HepG2 (cell line): ENCODE results near the gene NFE2L1. TPM values are rescaled to one million over a fixed set of nuclear protein-coding genes. Genes with fewer than 3 reads are reported as not detected.

Source experiments
- ARNT ChIP-seq: fragments of 450-650 bp; IDR thresholded peaks from 2 replicates; pipeline ENCODE4 v1.6.1; 2017
- BORCS8-MEF2B ChIP-seq: sonication (generic); formaldehyde crosslinking; IDR thresholded peaks from 2 replicates; pipeline ENCODE4 v1.8.0; 2022; ENCODE audit warnings: mild to moderate bottlenecking, missing genetic modification reagents
- CENPX ChIP-seq: sonication (generic); formaldehyde crosslinking; IDR thresholded peaks from 2 replicates; pipeline ENCODE4 v1.9.0; 2021; ENCODE audit warnings: mild to moderate bottlenecking, missing genetic modification reagents, moderate library complexity
- CHD4 ChIP-seq: fragments of 200-600 bp; sonication (generic); IDR thresholded peaks from 2 replicates; pipeline ENCODE4 v1.7.0; 2017; ENCODE audit warnings: mild to moderate bottlenecking, low read length, borderline replicate concordance
- DPF2 ChIP-seq: sonication (generic); formaldehyde crosslinking; IDR thresholded peaks from 2 replicates; pipeline ENCODE4 v1.4.0; 2020; ENCODE audit warnings: mild to moderate bottlenecking, low read depth, missing genetic modification reagents, borderline replicate concordance
- KDM1A ChIP-seq: IDR thresholded peaks from 2 replicates; pipeline ENCODE4 v1.6.1; 2016; ENCODE audit warnings: missing compliant biosample characterization
- MAF1 ChIP-seq: sonication (generic); formaldehyde crosslinking; IDR thresholded peaks from 2 replicates; pipeline ENCODE4 v1.5.0; 2020; ENCODE audit warnings: missing genetic modification reagents, borderline replicate concordance
- PBX2 ChIP-seq: IDR thresholded peaks from 2 replicates; pipeline ENCODE4 v1.6.1; 2016; ENCODE audit warnings: control low read depth
- RAD51 ChIP-seq: fragments of 450-650 bp; IDR thresholded peaks from 2 replicates; pipeline ENCODE4 v1.6.1; 2016; ENCODE audit warnings: borderline replicate concordance
- SATB2 ChIP-seq: sonication (generic); formaldehyde crosslinking; IDR thresholded peaks from 2 replicates; pipeline ENCODE4 v1.5.0; 2020; ENCODE audit warnings: missing genetic modification reagents
- STAG1 ChIP-seq: sonication (generic); formaldehyde crosslinking; IDR thresholded peaks from 2 replicates; pipeline ENCODE4 v1.4.0; 2020; ENCODE audit warnings: missing genetic modification reagents
- TRAFD1 ChIP-seq: sonication (generic); formaldehyde crosslinking; IDR thresholded peaks from 2 replicates; pipeline ENCODE4 v1.5.1; 2020; ENCODE audit warnings: missing genetic modification reagents, mild to moderate bottlenecking, borderline replicate concordance
- ZIK1 ChIP-seq: sonication (generic); formaldehyde crosslinking; IDR thresholded peaks from 2 replicates; pipeline ENCODE4 v1.5.0; 2020; ENCODE audit warnings: mild to moderate bottlenecking, low read depth, missing genetic modification reagents, borderline replicate concordance
- ZMAT5 ChIP-seq: sonication (generic); formaldehyde crosslinking; IDR thresholded peaks from 2 replicates; pipeline ENCODE4 v1.5.0; 2020; ENCODE audit warnings: mild to moderate bottlenecking, low read depth, missing genetic modification reagents, borderline replicate concordance
- ZNF572 ChIP-seq: sonication (generic); formaldehyde crosslinking; IDR thresholded peaks from 2 replicates; pipeline ENCODE4 v1.5.1; 2020; ENCODE audit warnings: mild to moderate bottlenecking, missing genetic modification reagents
- ZNF639 ChIP-seq: conservative IDR thresholded peaks from 2 replicates; pipeline ENCODE4 v1.6.1; 2018; ENCODE audit warnings: missing genetic modification reagents
- ZNF766 ChIP-seq: sonication (generic); formaldehyde crosslinking; IDR thresholded peaks from 2 replicates; pipeline ENCODE4 v1.5.0; 2020; ENCODE audit warnings: missing genetic modification reagents, borderline replicate concordance
- ZNF788 ChIP-seq: sonication (generic); formaldehyde crosslinking; IDR thresholded peaks from 2 replicates; pipeline ENCODE4 v1.5.0; 2020; ENCODE audit warnings: mild to moderate bottlenecking, missing genetic modification reagents, borderline replicate concordance
- ZNF839 ChIP-seq: sonication (generic); formaldehyde crosslinking; IDR thresholded peaks from 2 replicates; pipeline ENCODE4 v1.4.0; 2020; ENCODE audit warnings: missing genetic modification reagents, mild to moderate bottlenecking, borderline replicate concordance
- ZSCAN12 ChIP-seq: sonication (generic); formaldehyde crosslinking; IDR thresholded peaks from 2 replicates; pipeline ENCODE4 v1.9.0; 2021; ENCODE audit warnings: mild to moderate bottlenecking, missing genetic modification reagents
- polyA plus RNA-seq, 8 experiments: library from polyadenylated mRNA; depleted of rRNA in 3 of 8; stranded (reverse) in 7 of 8; unstranded in 1 of 8; fragments of >200 nt; fragmentation: Illumina TruSeq in 4 of 8; extraction: Trizol in 4 of 8; gene quantifications; 2 replicates each; pipeline versions ENCODE4 v1.2.1 to v1.2.3, GENCODE V29; 2011 to 2016; ENCODE audit warnings: low read depth in 4 of 8, missing spikeins in 1 of 8, mixed read lengths in 1 of 8; ENCODE audit not compliant: insufficient read depth in 1 of 8
- total RNA-seq, 5 experiments: library from RNA; depleted of rRNA; stranded (reverse); fragments of >200 nt; fragmentation: Illumina TruSeq; extraction: Trizol; gene quantifications; 2 replicates each; pipeline ENCODE4 v1.2.3, GENCODE V29; 2016; ENCODE audit warnings: low read depth in 1 of 5
- TF ChIP-seq, protein P1 (sequence below): sonication (generic); formaldehyde crosslinking; conservative IDR thresholded peaks from 2 replicates; pipeline ENCODE4 v1.4.0; 2020; ENCODE audit warnings: missing genetic modification reagents
- TF ChIP-seq, protein P2 (sequence below): sonication (generic); formaldehyde crosslinking; IDR thresholded peaks from 2 replicates; pipeline ENCODE4 v1.4.0; 2020; ENCODE audit warnings: missing genetic modification reagents, borderline replicate concordance
- TF ChIP-seq, protein P3 (sequence below): sonication (generic); formaldehyde crosslinking; IDR thresholded peaks from 2 replicates; pipeline ENCODE4 v1.4.0; 2020; ENCODE audit warnings: missing genetic modification reagents; ENCODE audit errors: not compliant biosample characterization

The NFE2L1 gene
- total and polyA plus RNA-seq, 2 of the 13 experiments (the other 11 are each of a cell fraction or from before 2014, with no cell fraction given), result 67.0 to 234 TPM

DNA sequence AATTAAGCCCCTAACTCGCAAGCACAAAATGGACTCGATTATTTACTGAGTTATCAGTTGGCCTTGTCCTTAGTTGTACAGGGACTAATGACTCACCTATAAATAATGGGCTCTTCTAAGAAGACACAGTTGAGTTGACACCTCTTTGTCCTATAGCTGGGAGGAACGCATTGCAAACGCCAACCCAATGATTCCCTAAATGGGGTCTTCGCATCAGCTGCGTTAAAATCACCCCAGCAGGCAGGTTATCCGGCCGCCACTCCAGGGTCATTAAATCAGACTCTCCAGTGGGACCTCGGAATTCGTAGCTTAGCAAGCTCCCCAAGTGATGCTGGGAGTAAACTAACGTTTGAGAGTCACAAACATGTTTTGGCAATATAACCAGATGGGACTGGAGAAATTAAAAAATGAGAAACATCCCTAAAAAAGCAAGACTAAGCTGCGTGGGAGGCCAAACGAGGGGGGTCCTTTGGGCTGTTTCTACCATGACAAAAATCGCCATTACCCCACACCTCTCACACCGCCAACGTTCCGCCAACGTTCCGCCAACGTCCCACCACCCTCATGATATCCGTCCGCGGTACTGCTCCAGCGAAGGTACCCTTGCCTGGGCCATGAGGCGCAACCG lies 932 bp upstream of the NFE2L1 start (continued):
- TF ChIP-seq PBX2 (CRISPR knock-in tag), result no peak
- no peak for TF ChIP-seq CHD4
- TF ChIP-seq, protein P1, sequence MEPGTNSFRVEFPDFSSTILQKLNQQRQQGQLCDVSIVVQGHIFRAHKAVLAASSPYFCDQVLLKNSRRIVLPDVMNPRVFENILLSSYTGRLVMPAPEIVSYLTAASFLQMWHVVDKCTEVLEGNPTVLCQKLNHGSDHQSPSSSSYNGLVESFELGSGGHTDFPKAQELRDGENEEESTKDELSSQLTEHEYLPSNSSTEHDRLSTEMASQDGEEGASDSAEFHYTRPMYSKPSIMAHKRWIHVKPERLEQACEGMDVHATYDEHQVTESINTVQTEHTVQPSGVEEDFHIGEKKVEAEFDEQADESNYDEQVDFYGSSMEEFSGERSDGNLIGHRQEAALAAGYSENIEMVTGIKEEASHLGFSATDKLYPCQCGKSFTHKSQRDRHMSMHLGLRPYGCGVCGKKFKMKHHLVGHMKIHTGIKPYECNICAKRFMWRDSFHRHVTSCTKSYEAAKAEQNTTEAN (CRISPR knock-in tag), result no peak
- no peak for TF ChIP-seq ZSCAN12 (CRISPR knock-in tag)
- TF ChIP-seq ZMAT5, result no peak
- TF ChIP-seq RAD51, result no peak
- no peak; the same call in 1 of the 2 replicates for TF ChIP-seq TRAFD1 (CRISPR knock-in tag)
- TF ChIP-seq SATB2, result no peak
- no peak for TF ChIP-seq ZNF639 (CRISPR knock-in tag)
- TF ChIP-seq, protein P2, sequence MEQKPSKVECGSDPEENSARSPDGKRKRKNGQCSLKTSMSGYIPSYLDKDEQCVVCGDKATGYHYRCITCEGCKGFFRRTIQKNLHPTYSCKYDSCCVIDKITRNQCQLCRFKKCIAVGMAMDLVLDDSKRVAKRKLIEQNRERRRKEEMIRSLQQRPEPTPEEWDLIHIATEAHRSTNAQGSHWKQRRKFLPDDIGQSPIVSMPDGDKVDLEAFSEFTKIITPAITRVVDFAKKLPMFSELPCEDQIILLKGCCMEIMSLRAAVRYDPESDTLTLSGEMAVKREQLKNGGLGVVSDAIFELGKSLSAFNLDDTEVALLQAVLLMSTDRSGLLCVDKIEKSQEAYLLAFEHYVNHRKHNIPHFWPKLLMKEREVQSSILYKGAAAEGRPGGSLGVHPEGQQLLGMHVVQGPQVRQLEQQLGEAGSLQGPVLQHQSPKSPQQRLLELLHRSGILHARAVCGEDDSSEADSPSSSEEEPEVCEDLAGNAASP (CRISPR knock-in tag), result no peak
- TF ChIP-seq ZNF839 (CRISPR knock-in tag), result no peak
- no peak for TF ChIP-seq DPF2 (CRISPR knock-in tag)
- 0 out of 2 replicates have a peak, but pooled peaks have one; percentile 39 for TF ChIP-seq ZNF788 (CRISPR knock-in tag)
- no peak for TF ChIP-seq ARNT
- TF ChIP-seq STAG1 (CRISPR knock-in tag), result no peak
- no peak for TF ChIP-seq ZIK1 (CRISPR knock-in tag)
- TF ChIP-seq BORCS8-MEF2B, result no peak
- TF ChIP-seq ZNF766 (CRISPR knock-in tag), result no peak
- no peak for TF ChIP-seq CENPX (CRISPR knock-in tag)
- no peak for TF ChIP-seq ZNF572 (CRISPR knock-in tag)
- no peak for TF ChIP-seq MAF1 (CRISPR knock-in tag)
- no peak for TF ChIP-seq KDM1A (CRISPR knock-in tag)
- TF ChIP-seq, protein P3, sequence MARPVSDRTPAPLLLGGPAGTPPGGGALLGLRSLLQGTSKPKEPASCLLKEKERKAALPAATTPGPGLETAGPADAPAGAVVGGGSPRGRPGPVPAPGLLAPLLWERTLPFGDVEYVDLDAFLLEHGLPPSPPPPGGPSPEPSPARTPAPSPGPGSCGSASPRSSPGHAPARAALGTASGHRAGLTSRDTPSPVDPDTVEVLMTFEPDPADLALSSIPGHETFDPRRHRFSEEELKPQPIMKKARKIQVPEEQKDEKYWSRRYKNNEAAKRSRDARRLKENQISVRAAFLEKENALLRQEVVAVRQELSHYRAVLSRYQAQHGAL (CRISPR knock-in tag), result no peak
